ENCODE results near the gene ELAVL4.

- no peak for TF ChIP-seq CTCF (IDR thresholded peaks at IDR 0.05)
- TF ChIP-seq EP300 (IDR thresholded peaks at IDR 0.05): no peak
These were observed 2.8 kb downstream of the ELAVL4 start for GRCh38 chr1:50111503-50111902.

All from ovary (tissue), 3 donors.